SK-N-SH (cell line): ENCODE data around the gene SLC44A2. TPM values are rescaled to one million over a fixed set of nuclear protein-coding genes. Genes with fewer than 3 reads are reported as not detected.

Experiments used
- CTCF ChIA-PET: fragments of 300-600, 350-600 bp; formaldehyde crosslinking; extraction: SDS; loops from one replicate; lab custom pipeline; 2021; lab: Yijun Ruan, JAX
- POLR2A ChIA-PET: fragments of 350-600 bp; sonication (Branson Sonifier 250); formaldehyde crosslinking; extraction: SDS; loops from one replicate; lab custom pipeline; 2020; ENCODE audit warnings: antibody characterized with exemption, inconsistent platforms; lab: Yijun Ruan, JAX
- DNase-seq: peaks from one replicate; pipeline ENCODE4 v3.0.0; 2012
- H2AFZ ChIP-seq: fragments of 200-600 bp; sonication (generic); 2 replicates; pipeline ENCODE4 v1.8.1; 2016; ENCODE audit warnings: antibody characterized with exemption, mild to moderate bottlenecking, low read depth
- H3F3A ChIP-seq: fragments of 200-600 bp; sonication (generic); replicated peaks from 2 replicates; pipeline ENCODE3; 2016; ENCODE audit warnings: antibody characterized with exemption, mild to moderate bottlenecking; ENCODE audit not compliant: insufficient read depth
- H3K27ac ChIP-seq, 2 experiments: fragments of 200-500 bp in 1 of 2; fragments of 200-600 bp in 1 of 2; sonication (Bioruptor generic) in 1 of 2; sonication (generic), shearing (Covaris generic) in 1 of 2; 2 replicates each; pipeline versions ENCODE4 v1.5.1 to v1.6.1; 2014 to 2016; ENCODE audit warnings: low read depth in 2 of 2, inconsistent platforms in 1 of 2, low read length in 1 of 2, mild to moderate bottlenecking in 1 of 2, mixed read lengths in 1 of 2
- H3K27me3 ChIP-seq: fragments of 200-600 bp; sonication (generic), shearing (Covaris generic); 2 replicates; pipeline ENCODE4 v1.6.1; 2016; ENCODE audit warnings: mixed run types; ENCODE audit not compliant: insufficient read depth
- H3K36me3 ChIP-seq, 2 experiments: fragments of 200-500 bp in 1 of 2; fragments of 200-600 bp in 1 of 2; sonication (Bioruptor generic) in 1 of 2; sonication (generic) in 1 of 2; replicated peaks in 1 of 2; 2 replicates each; pipeline versions ENCODE3 to v1.5.1; 2014 to 2016; ENCODE audit warnings: low read length in 1 of 2, mild to moderate bottlenecking in 1 of 2; ENCODE audit not compliant: insufficient read depth in 2 of 2, control insufficient read depth in 1 of 2
- H3K4me1 ChIP-seq, 2 experiments: fragments of 200-500 bp in 1 of 2; fragments of 200-600 bp in 1 of 2; sonication (Bioruptor generic) in 1 of 2; sonication (generic), shearing (Covaris generic) in 1 of 2; 2 replicates each; pipeline versions ENCODE4 v1.5.1 to v1.6.1; 2014 to 2016; ENCODE audit warnings: low read depth in 1 of 2, low read length in 1 of 2, mixed run types in 1 of 2; ENCODE audit not compliant: insufficient read depth in 2 of 2, control insufficient read depth in 1 of 2
- H3K4me2 ChIP-seq: fragments of 200-600 bp; sonication (generic), shearing (Covaris generic); 2 replicates; pipeline ENCODE4 v1.6.1; 2017; ENCODE audit warnings: mixed run types
- H3K4me3 ChIP-seq, 2 experiments: fragments of 200-500 bp in 1 of 2; fragments of 200-600 bp in 1 of 2; sonication (Bioruptor generic) in 1 of 2; sonication (generic), shearing (Covaris generic) in 1 of 2; 2 replicates each; pipeline versions ENCODE4 v1.5.1 to v1.8.1; 2014 to 2016; ENCODE audit warnings: low read depth in 2 of 2, inconsistent platforms in 1 of 2, low read length in 1 of 2, mild to moderate bottlenecking in 1 of 2, mixed read lengths in 1 of 2, moderate library complexity in 1 of 2
- H3K79me2 ChIP-seq: fragments of 200-600 bp; sonication (generic); 2 replicates; pipeline ENCODE4 v1.8.1; 2017; ENCODE audit warnings: mild to moderate bottlenecking; ENCODE audit not compliant: insufficient read depth
- H3K9ac ChIP-seq: fragments of 200-600 bp; sonication (generic); 2 replicates; pipeline ENCODE4 v1.6.1; 2017; ENCODE audit warnings: mixed run types
- H3K9me2 ChIP-seq: fragments of 200-600 bp; sonication (generic); 2 replicates; pipeline ENCODE4 v1.6.1; 2017; ENCODE audit warnings: mixed run types
- H3K9me3 ChIP-seq: fragments of 200-600 bp; sonication (generic); 2 replicates; pipeline ENCODE4 v1.6.1; 2017; ENCODE audit warnings: mixed run types, mild to moderate bottlenecking, moderate library complexity
- H4K20me1 ChIP-seq: fragments of 200-600 bp; sonication (generic); 2 replicates; pipeline ENCODE4 v1.6.1; 2017; ENCODE audit warnings: mild to moderate bottlenecking, mixed run types; ENCODE audit not compliant: insufficient read depth
- CTCF ChIP-seq: fragments of 200-600 bp; sonication (generic); IDR thresholded peaks from 2 replicates; pipeline ENCODE4 v1.6.1; 2017; ENCODE audit warnings: antibody characterized with exemption, mild to moderate bottlenecking, moderate library complexity
- ELF1 ChIP-seq: IDR thresholded peaks from 2 replicates; pipeline ENCODE4 v1.4.0; 2012
- EP300 ChIP-seq, 2 experiments: IDR thresholded peaks; 2 replicates each; pipeline versions ENCODE4 v1.4.0 to v1.6.1; 2012; ENCODE audit warnings: borderline replicate concordance in 1 of 2, low read depth in 1 of 2, low read length in 1 of 2
- FOXM1 ChIP-seq: IDR thresholded peaks from 2 replicates; pipeline ENCODE4 v1.4.0; 2012; ENCODE audit warnings: low read depth, mild to moderate bottlenecking
- GATA2 ChIP-seq: sonication (generic); formaldehyde crosslinking; IDR thresholded peaks from 2 replicates; pipeline ENCODE4 v1.5.0; 2020; ENCODE audit warnings: mild to moderate bottlenecking, missing genetic modification reagents
- JUND ChIP-seq: IDR thresholded peaks from 2 replicates; pipeline ENCODE4 v1.4.0; 2012
- MXI1 ChIP-seq: IDR thresholded peaks from 2 replicates; pipeline ENCODE4 v1.6.1; 2012; ENCODE audit warnings: mild to moderate bottlenecking, low read depth, low read length, improper control_type of control experiment
- RCOR1 ChIP-seq: fragments of 150-350 bp; IDR thresholded peaks from 2 replicates; pipeline ENCODE4 v1.6.1; 2017; ENCODE audit warnings: antibody characterized with exemption, low read length
- SMC3 ChIP-seq: IDR thresholded peaks from 2 replicates; pipeline ENCODE4 v1.6.1; 2012; ENCODE audit warnings: low read depth, low read length, improper control_type of control experiment
- WGBS: methylation state at CpG from one replicate; pipeline ENCODE4 v1.1.6; 2017; ENCODE audit warnings: low lambda C conversion rate; 5-methylcytosine and 5-hydroxymethylcytosine counted together
- polyA plus RNA-seq, 3 experiments: library from polyadenylated mRNA; depleted of rRNA; stranded (reverse); fragments of >200 nt; gene quantifications; 2 replicates each; pipeline ENCODE4 v1.2.3, GENCODE V29; 2012
- TF ChIP-seq, protein P1 (sequence below): IDR thresholded peaks from 2 replicates; pipeline ENCODE4 v1.4.0; 2012; ENCODE audit warnings: low read depth
- TF ChIP-seq, protein P2 (sequence below): fragments of 150-350 bp; IDR thresholded peaks from 2 replicates; pipeline ENCODE4 v1.6.1; 2016; ENCODE audit warnings: mild to moderate bottlenecking, low read depth, low read length

SLC44A2 gene
- polyA plus RNA-seq, 1 of the 3 experiments (the other 2 are of a cell fraction), result 61.4 TPM

GRCh38 chr19:10655457-10656312, 30.3 kb downstream of the SLC44A2 start:
- peaks cover under 1 to 9% of the 10 kb centered on the region in 2 experiments for H3K4me1 ChIP-seq
- no peak overlapping the region for H2AFZ ChIP-seq
- H3K79me2 ChIP-seq, result peaks cover 74% of the 10 kb centered on the region
- H3K27me3 ChIP-seq, result no peaks in the 10 kb centered on the region
- 5% methylated on average over 15 of the region's 16 CpGs for WGBS
- peak overlapping the region; percentile 99 for H3K9ac ChIP-seq
- H3F3A ChIP-seq, result peaks cover 10% of the 10 kb centered on the region
- peak; percentile 35 for DNase-seq
- H3K9me3 ChIP-seq, result no peaks in the 10 kb centered on the region
- H4K20me1 ChIP-seq, result peaks cover 60% of the 10 kb centered on the region
- H3K9me2 ChIP-seq, result no peaks in the 10 kb centered on the region
- peak overlapping the region; percentile 77 to 98 for H3K4me3 ChIP-seq
- H3K4me2 ChIP-seq, result peak overlapping the region; percentile 100
- POLR2A ChIA-PET, result interaction anchor here (1.3 kb wide), 1 partner anchor 40 kb away, joined by 7 read pairs; no protein-coding TSS in a partner anchor
- TF ChIP-seq MXI1 (peak; percentile 16), SMC3 (no peak)
- CTCF ChIA-PET, result interaction anchor here (1.1 to 2.2 kb wide), 9 partner anchors 9 to 75 kb away, joined by 3 to 11 read pairs (median 5); no protein-coding TSS in a partner anchor
- H3K27ac ChIP-seq, result peak overlapping the region; percentile 87 to 95
- peaks cover 10 to 30% of the 10 kb centered on the region in 2 experiments for H3K36me3 ChIP-seq

DNA sequence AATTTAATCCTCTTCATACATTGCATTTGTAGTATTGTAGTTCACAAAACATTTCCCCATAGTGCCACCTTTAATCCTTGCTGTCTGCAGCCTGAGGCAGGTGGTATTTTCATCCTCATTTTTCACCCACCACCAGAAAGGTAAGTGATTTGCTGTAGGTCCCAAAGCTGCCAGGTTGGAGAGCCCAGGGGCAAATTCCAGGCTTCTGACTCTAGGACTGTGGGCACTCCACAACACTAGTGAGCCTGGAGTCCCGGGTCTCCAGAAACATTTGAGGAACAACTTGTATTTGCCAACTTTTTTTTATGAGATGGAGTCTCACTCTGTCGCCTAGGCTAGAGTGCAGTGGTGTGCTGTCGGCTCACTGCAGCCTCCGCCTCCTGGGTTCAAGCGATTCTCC, 35.0 kb downstream of the SLC44A2 start:
- ChIA-PET POLR2A (interaction anchor here (1.4 kb wide), 1 partner anchor 21 kb away, joined by 3 read pairs; no protein-coding TSS in a partner anchor), CTCF (no interaction called here)
- no peak overlapping the region for H3K27ac ChIP-seq
- TF ChIP-seq SMC3, result no peak
- no peak for TF ChIP-seq JUND
- no peak for TF ChIP-seq ELF1
- TF ChIP-seq RCOR1, result no peak
- TF ChIP-seq FOXM1, result no peak
- TF ChIP-seq GATA2 (CRISPR knock-in tag), result no peak
- TF ChIP-seq, protein P1, sequence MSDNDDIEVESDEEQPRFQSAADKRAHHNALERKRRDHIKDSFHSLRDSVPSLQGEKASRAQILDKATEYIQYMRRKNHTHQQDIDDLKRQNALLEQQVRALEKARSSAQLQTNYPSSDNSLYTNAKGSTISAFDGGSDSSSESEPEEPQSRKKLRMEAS, result no peak
- TF ChIP-seq, protein P2, sequence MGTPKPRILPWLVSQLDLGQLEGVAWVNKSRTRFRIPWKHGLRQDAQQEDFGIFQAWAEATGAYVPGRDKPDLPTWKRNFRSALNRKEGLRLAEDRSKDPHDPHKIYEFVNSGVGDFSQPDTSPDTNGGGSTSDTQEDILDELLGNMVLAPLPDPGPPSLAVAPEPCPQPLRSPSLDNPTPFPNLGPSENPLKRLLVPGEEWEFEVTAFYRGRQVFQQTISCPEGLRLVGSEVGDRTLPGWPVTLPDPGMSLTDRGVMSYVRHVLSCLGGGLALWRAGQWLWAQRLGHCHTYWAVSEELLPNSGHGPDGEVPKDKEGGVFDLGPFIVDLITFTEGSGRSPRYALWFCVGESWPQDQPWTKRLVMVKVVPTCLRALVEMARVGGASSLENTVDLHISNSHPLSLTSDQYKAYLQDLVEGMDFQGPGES, result no peak
- no peak for TF ChIP-seq CTCF
- TF ChIP-seq EP300 (IDR thresholded peaks at IDR 0.05; ENCODE audit: borderline replicate concordance in 1 of 2, low read depth in 1 of 2, low read length in 1 of 2), result no peak
- H3K4me2 ChIP-seq, result no peak overlapping the region
- H3K36me3 ChIP-seq, result peaks cover 18 to 48% of the 10 kb centered on the region in 2 experiments
- H3K79me2 ChIP-seq, result peaks cover 100% of the 10 kb centered on the region
- H2AFZ ChIP-seq, result no peak overlapping the region
- H3K9me2 ChIP-seq, result no peaks in the 10 kb centered on the region
- no peak overlapping the region for H3K4me3 ChIP-seq
- no peak for DNase-seq
- peaks cover 100% of the 10 kb centered on the region for H4K20me1 ChIP-seq
- peaks cover 13% of the 10 kb centered on the region for H3F3A ChIP-seq
- H3K9me3 ChIP-seq, result no peaks in the 10 kb centered on the region
- H3K9ac ChIP-seq, result no peak overlapping the region
- WGBS, result 98% methylated on average over 5 of the region's 5 CpGs
- no peaks in the 10 kb centered on the region for H3K27me3 ChIP-seq
- peaks cover 4 to 9% of the 10 kb centered on the region in 2 experiments for H3K4me1 ChIP-seq
